ENCODE results near the gene IFT22.
"Not testable (repeated sequence)": the region's sequence is repeated elsewhere in the genome, so short reads cannot be mapped to it uniquely, and the experiment has no call there.

Gene IFT22

GRCh38 chr7:101321491-101322401 lies at the start of gene IFT22:
Gene IFT22 (minus strand): TSS chr7:101321812. CDS start chr7:101321709, 103 bp downstream.
- peak; percentile 87 for DNase-seq

GRCh38 chr7:101370836-101371235 lies 49.2 kb upstream of the IFT22 start:
- DNase-seq: peak; percentile 4

- DNase-seq: no peak
Observed at GRCh38 chr7:101368422-101369165, 47.0 kb upstream of the IFT22 start.

GRCh38 chr7:101367676-101368075 lies 46.1 kb upstream of the IFT22 start:
- DNase-seq: no peak

- DNase-seq: no peak
Observed at GRCh38 chr7:101365956-101366355, 44.3 kb upstream of the IFT22 start.

GRCh38 chr7:101363734-101364374 lies 42.2 kb upstream of the IFT22 start:
- DNase-seq: peak; percentile 26

GRCh38 chr7:101363196-101363733 lies 41.7 kb upstream of the IFT22 start:
- no peak for DNase-seq

GRCh38 chr7:101362334-101363195 lies 41.0 kb upstream of the IFT22 start, which contains the start of gene COL26A1:
Gene COL26A1 (plus strand): TSS chr7:101362875. CDS start chr7:101363033, 158 bp downstream.
- no peak for DNase-seq

GRCh38 chr7:101357433-101357832 lies 35.8 kb upstream of the IFT22 start:
- no peak for DNase-seq

- DNase-seq: no peak
Observed at GRCh38 chr7:101352920-101353308, 31.3 kb upstream of the IFT22 start.

GRCh38 chr7:101349300-101349699 lies 27.7 kb upstream of the IFT22 start:
- not testable (repeated sequence) for DNase-seq

- not testable (repeated sequence) for DNase-seq
Observed at GRCh38 chr7:101348456-101349067, 26.9 kb upstream of the IFT22 start.

- no peak for DNase-seq
Observed at GRCh38 chr7:101347477-101347876, 25.9 kb upstream of the IFT22 start.

GRCh38 chr7:101342892-101343291 lies 21.3 kb upstream of the IFT22 start:
- DNase-seq: no peak

GRCh38 chr7:101340379-101340778 lies 18.8 kb upstream of the IFT22 start:
- no peak for DNase-seq

GRCh38 chr7:101333912-101334311 lies 12.3 kb upstream of the IFT22 start:
- DNase-seq: peak; percentile 2

- DNase-seq: no peak
Observed at GRCh38 chr7:101332026-101332425, 10.4 kb upstream of the IFT22 start.

- DNase-seq: no peak
Observed at GRCh38 chr7:101330011-101330484, 8.4 kb upstream of the IFT22 start.

GRCh38 chr7:101328159-101328558 lies 6.5 kb upstream of the IFT22 start:
- no peak for DNase-seq

GRCh38 chr7:101319401-101319800 lies 2.2 kb downstream of the IFT22 start:
- DNase-seq: no peak

GRCh38 chr7:101315336-101315735 lies 6.3 kb downstream of the IFT22 start:
- peak; percentile 18 for DNase-seq
